NB4 (cell line): Measurements from ENCODE around the gene TTLL1.

ENCODE experiments used
- CTCF ChIP-seq: IDR thresholded peaks from one replicate; pipeline ENCODE4 v1.5.1; 2012; ENCODE audit warnings: low read depth, low read length
- MAX ChIP-seq: IDR thresholded peaks from 2 replicates; pipeline ENCODE4 v1.6.1; 2011; ENCODE audit warnings: low read depth, low read length
- POLR2A ChIP-seq: IDR thresholded peaks from 2 replicates; pipeline ENCODE4 v1.6.1; 2011; ENCODE audit warnings: mild to moderate bottlenecking; ENCODE audit not compliant: insufficient read length; ENCODE audit errors: extremely low read depth

GRCh38 chr22:43012390-43012789, 76.8 kb downstream of the TTLL1 start:
- TF ChIP-seq CTCF (no peak), POLR2A (no peak), MAX (no peak)
